DND-41 (cell line): ENCODE measurements around the gene ASPN.

Experiments used
- ATAC-seq: fragments of 200-7000 bp; cut with Tn5 transposase; 3 replicates; pipeline ENCODE4 v1.9.1; 2021; ENCODE audit warnings: low read depth; ENCODE audit not compliant: insufficient read depth
- DNase-seq: peaks from one replicate; pipeline ENCODE4 v3.0.0-alpha.2; 2020
- H2AFZ ChIP-seq: 2 replicates; pipeline ENCODE4 v1.6.0; 2012; ENCODE audit warnings: low read depth, low read length
- H3K27ac ChIP-seq: 2 replicates; pipeline ENCODE4 v1.5.1; 2012; ENCODE audit warnings: low read length, inconsistent platforms
- H3K27me3 ChIP-seq: fragments of 200-600 bp; sonication (generic); 2 replicates; pipeline ENCODE4 v1.6.0; 2012; ENCODE audit warnings: low read length, mild to moderate bottlenecking, inconsistent platforms; ENCODE audit not compliant: insufficient read depth, poor library complexity
- H3K36me3 ChIP-seq: 2 replicates; pipeline ENCODE4 v1.5.1; 2012; ENCODE audit warnings: low read length, inconsistent platforms; ENCODE audit not compliant: insufficient read depth
- H3K4me1 ChIP-seq: 2 replicates; pipeline ENCODE4 v1.5.1; 2012; ENCODE audit warnings: mild to moderate bottlenecking, low read length; ENCODE audit not compliant: insufficient read depth
- H3K4me2 ChIP-seq: 2 replicates; pipeline ENCODE4 v1.6.0; 2012; ENCODE audit warnings: mild to moderate bottlenecking, moderate library complexity, low read length, inconsistent platforms; ENCODE audit not compliant: insufficient read depth
- H3K4me3 ChIP-seq, 2 experiments: fragments of 200-600 bp in 1 of 2; shearing (Covaris generic) in 1 of 2; 2 replicates each; pipeline ENCODE4 v1.5.1; 2012 to 2016; ENCODE audit warnings: inconsistent platforms in 2 of 2, low read length in 2 of 2, mild to moderate bottlenecking in 2 of 2, low read depth in 1 of 2, moderate library complexity in 1 of 2
- H3K79me2 ChIP-seq: 2 replicates; pipeline ENCODE4 v1.6.0; 2012; ENCODE audit warnings: low read length, inconsistent platforms; ENCODE audit not compliant: insufficient read depth
- H3K9ac ChIP-seq: 2 replicates; pipeline ENCODE4 v1.6.0; 2012; ENCODE audit warnings: low read depth, mild to moderate bottlenecking, inconsistent platforms, low read length, moderate library complexity
- H3K9me3 ChIP-seq: 2 replicates; pipeline ENCODE4 v1.5.1; 2012; ENCODE audit warnings: low read length, moderate library complexity, mild to moderate bottlenecking, inconsistent platforms; ENCODE audit not compliant: insufficient read depth, severe bottlenecking
- H4K20me1 ChIP-seq: 2 replicates; pipeline ENCODE4 v1.6.0; 2012; ENCODE audit warnings: low read length; ENCODE audit not compliant: insufficient read depth
- EZH2 ChIP-seq: IDR thresholded peaks from 3 replicates; pipeline ENCODE4 v1.6.1; 2012; ENCODE audit warnings: borderline replicate concordance, low read depth, mild to moderate bottlenecking, moderate library complexity, low read length, inconsistent platforms; ENCODE audit not compliant: severe bottlenecking
- TF ChIP-seq, protein P1 (sequence below): IDR thresholded peaks from 2 replicates; pipeline ENCODE4 v1.5.1; 2012; ENCODE audit warnings: borderline replicate concordance, low read length, moderate library complexity, mild to moderate bottlenecking; ENCODE audit not compliant: poor library complexity, severe bottlenecking; ENCODE audit errors: extremely low read depth

Gene ASPN

DNA sequence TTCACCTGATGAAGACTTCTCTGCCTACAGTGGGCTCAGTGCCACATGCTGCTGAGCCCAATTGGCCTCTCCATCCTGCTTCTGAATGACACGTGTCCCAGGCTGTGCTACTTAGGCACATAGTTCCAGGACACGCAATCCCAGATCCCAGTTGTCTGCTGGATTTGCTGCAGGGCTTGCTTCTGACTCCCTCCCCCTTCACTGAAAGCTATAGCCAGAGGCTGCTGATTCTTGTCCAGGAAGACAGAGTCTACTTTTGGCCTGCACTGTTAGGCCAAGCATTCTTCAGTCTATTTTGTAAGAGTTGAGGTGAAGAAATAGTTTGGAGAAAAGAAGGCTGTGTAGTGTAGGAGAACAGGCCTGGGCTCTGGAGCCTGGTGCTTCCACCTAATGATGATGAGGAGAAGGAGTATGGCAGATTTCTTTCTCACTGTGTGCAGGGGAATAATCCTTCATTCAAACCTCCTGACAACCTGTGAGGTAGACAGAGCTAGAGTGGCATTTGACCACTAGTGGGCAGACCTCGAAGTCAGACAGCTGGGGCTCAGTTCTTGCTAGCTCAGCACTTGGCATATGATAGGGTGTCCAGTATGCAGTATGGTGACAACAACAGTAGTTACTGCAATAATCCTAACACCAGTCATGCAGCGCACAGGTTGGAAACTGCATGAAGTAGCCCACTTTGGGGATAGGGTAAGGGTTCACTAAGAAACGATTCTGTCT, 19.5 kb upstream of the ASPN start:
- no peak overlapping the region for H3K4me3 ChIP-seq
- no peak overlapping the region for H3K27ac ChIP-seq
- ATAC-seq (peak; percentile 44; the same call in 1 of the 3 replicates), DNase-seq (no peak)
- H3K4me1 ChIP-seq: no peaks in the 10 kb centered on the region
- H3K9me3 ChIP-seq: no peaks in the 10 kb centered on the region
- no peaks in the 10 kb centered on the region for H3K27me3 ChIP-seq
- H3K4me2 ChIP-seq: no peak overlapping the region
- no peaks in the 10 kb centered on the region for H3K79me2 ChIP-seq
- TF ChIP-seq, protein P1, sequence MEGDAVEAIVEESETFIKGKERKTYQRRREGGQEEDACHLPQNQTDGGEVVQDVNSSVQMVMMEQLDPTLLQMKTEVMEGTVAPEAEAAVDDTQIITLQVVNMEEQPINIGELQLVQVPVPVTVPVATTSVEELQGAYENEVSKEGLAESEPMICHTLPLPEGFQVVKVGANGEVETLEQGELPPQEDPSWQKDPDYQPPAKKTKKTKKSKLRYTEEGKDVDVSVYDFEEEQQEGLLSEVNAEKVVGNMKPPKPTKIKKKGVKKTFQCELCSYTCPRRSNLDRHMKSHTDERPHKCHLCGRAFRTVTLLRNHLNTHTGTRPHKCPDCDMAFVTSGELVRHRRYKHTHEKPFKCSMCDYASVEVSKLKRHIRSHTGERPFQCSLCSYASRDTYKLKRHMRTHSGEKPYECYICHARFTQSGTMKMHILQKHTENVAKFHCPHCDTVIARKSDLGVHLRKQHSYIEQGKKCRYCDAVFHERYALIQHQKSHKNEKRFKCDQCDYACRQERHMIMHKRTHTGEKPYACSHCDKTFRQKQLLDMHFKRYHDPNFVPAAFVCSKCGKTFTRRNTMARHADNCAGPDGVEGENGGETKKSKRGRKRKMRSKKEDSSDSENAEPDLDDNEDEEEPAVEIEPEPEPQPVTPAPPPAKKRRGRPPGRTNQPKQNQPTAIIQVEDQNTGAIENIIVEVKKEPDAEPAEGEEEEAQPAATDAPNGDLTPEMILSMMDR: peak; percentile 47
- no peak for TF ChIP-seq EZH2
- no peak overlapping the region for H3K9ac ChIP-seq
- H3K36me3 ChIP-seq: no peaks in the 10 kb centered on the region
- no peak overlapping the region for H2AFZ ChIP-seq
- H4K20me1 ChIP-seq: no peaks in the 10 kb centered on the region

DNA sequence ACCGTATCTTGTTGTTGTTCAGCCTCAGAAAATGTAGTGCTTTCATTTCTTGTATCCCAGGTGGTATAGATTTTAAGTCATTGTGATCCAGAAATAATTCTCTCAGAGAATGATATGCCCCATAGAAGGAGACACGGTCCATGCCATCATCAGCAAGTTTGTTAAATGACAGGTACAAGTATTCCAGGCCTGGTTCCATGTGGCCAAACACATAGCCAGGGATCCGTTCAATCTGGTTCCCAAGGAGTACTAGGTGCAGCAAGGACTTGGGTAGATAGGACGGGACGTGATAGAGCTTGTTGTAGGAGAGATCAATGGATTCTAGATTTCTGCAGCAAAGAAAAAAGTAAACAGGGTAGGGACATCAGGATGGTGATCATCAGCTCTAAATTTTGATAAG, 18.4 kb upstream of the ASPN start:
- H3K4me3 ChIP-seq: no peak overlapping the region
- no peaks in the 10 kb centered on the region for H4K20me1 ChIP-seq
- ATAC-seq: no peak
- H3K9me3 ChIP-seq: no peaks in the 10 kb centered on the region
- no peaks in the 10 kb centered on the region for H3K36me3 ChIP-seq
- no peaks in the 10 kb centered on the region for H3K27me3 ChIP-seq
- no peak for DNase-seq
- no peak overlapping the region for H3K4me2 ChIP-seq
- H3K4me1 ChIP-seq: no peaks in the 10 kb centered on the region
- H2AFZ ChIP-seq: no peak overlapping the region
- H3K79me2 ChIP-seq: no peaks in the 10 kb centered on the region
- H3K27ac ChIP-seq: no peak overlapping the region
- no peak for TF ChIP-seq EZH2
- TF ChIP-seq, protein P1: no peak
- no peak overlapping the region for H3K9ac ChIP-seq

DNA sequence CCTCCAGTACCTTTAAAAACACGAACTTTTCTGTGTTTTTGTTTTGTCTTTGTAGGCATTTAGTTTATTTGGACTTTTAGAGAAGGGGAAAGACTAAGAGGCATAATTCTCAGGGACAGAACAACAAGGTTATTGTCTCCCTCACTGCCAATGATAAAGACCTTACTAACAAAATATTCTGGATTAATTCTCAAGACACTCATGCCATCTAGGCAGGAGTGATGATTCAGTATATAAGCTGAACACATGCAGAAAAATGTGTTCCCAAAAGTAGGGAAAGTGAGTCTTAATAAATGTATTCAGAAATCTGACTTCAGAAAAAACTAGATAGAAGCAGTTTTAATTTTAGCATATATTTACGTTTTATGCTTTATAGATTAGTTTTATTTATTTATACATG, 17.4 kb upstream of the ASPN start:
- no peaks in the 10 kb centered on the region for H3K27me3 ChIP-seq
- H3K36me3 ChIP-seq: no peaks in the 10 kb centered on the region
- no peak overlapping the region for H2AFZ ChIP-seq
- no peak overlapping the region for H3K4me2 ChIP-seq
- H3K79me2 ChIP-seq: no peaks in the 10 kb centered on the region
- no peak overlapping the region for H3K27ac ChIP-seq
- no peak for DNase-seq
- H4K20me1 ChIP-seq: no peaks in the 10 kb centered on the region
- no peak for ATAC-seq
- H3K4me1 ChIP-seq: no peaks in the 10 kb centered on the region
- no peak overlapping the region for H3K4me3 ChIP-seq
- TF ChIP-seq, protein P1: no peak
- no peak for TF ChIP-seq EZH2
- H3K9ac ChIP-seq: no peak overlapping the region
- H3K9me3 ChIP-seq: no peaks in the 10 kb centered on the region
